WTC11 (cell line): ENCODE measurements around the gene CACNA2D3.

ENCODE experiments used
- AFF4 ChIP-seq: sonication (generic); formaldehyde crosslinking; IDR thresholded peaks from 2 replicates; pipeline ENCODE4 v1.8.1; 2023; ENCODE audit warnings: mild to moderate bottlenecking, missing genetic modification reagents, borderline replicate concordance
- CTCF ChIP-seq: fragments of 200-600 bp; IDR thresholded peaks from 2 replicates; pipeline ENCODE4 v1.8.0; 2022; ENCODE audit warnings: antibody characterized with exemption
- ZNF121 ChIP-seq: sonication (generic); formaldehyde crosslinking; IDR thresholded peaks from 2 replicates; pipeline ENCODE4 v1.8.0; 2023; ENCODE audit warnings: missing genetic modification reagents
- TF ChIP-seq, protein P1 (sequence below): sonication (generic); formaldehyde crosslinking; IDR thresholded peaks from 2 replicates; pipeline ENCODE4 v1.8.0; 2022; ENCODE audit warnings: mild to moderate bottlenecking, missing genetic modification reagents

DNA sequence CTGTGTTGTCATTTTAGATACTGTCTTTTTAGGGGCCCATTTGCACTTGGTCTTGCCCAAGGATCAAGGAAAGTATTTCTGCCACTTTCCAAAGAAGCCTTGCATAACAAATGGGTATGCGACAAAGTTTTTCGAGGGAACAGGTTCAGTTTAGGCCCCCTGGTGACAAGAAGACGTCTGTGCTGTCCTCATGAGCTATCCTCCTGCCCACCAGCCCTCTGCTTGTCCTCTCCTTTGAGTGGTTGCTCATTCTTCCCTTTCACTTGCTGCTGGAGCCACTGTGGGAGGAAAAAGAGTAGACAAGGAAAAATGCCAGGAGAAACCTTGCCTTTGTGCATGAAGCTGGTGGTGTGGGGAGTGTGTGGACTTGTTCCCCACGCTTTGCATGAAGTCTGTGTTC lies 171.9 kb downstream of the CACNA2D3 start:
- TF ChIP-seq CTCF (no peak), AFF4 (CRISPR knock-in tag) (no peak), ZNF121 (no peak)
- TF ChIP-seq, protein P1, sequence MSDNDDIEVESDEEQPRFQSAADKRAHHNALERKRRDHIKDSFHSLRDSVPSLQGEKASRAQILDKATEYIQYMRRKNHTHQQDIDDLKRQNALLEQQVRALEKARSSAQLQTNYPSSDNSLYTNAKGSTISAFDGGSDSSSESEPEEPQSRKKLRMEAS (CRISPR knock-in tag) = no peak
